ENCODE results near the gene WDFY2. TPM values are rescaled to one million over a fixed set of nuclear protein-coding genes. Genes with fewer than 3 reads are reported as not detected.
A peak's percentile ranks its signal among the peaks of the same experiment; 100 is the strongest.

Gene WDFY2
- total and polyA plus RNA-seq, 2 of the 13 experiments (the other 11 are each of a cell fraction or from before 2014, with no cell fraction given): 22.6 to 27.0 TPM

- peak overlapping the region; percentile 77 for H3K4me2 ChIP-seq (ENCODE audit: low read depth, low read length)
- peak overlapping the region; percentile 16; the same call in 1 of the 2 replicates for H3K9ac ChIP-seq (ENCODE audit: insufficient read depth, low read depth, low read length)
- no peaks in the 10 kb centered on the region for H3K79me2 ChIP-seq (ENCODE audit: insufficient read depth, low read length)
- H4K20me1 ChIP-seq (ENCODE audit: insufficient read depth, low read length): no peaks in the 10 kb centered on the region
- ATAC-seq (peak; percentile 94), DNase-seq (ENCODE audit: low spot score) (peak; percentile 63), FAIRE-seq (peak; percentile 90)
- CTCF ChIA-PET (ENCODE audit: low intra/inter-chr PET ratio, low total read pairs): interaction anchor here (1.1 to 1.6 kb wide), 5 partner anchors 35 to 386 kb away, joined by 4 to 9 read pairs (median 5); partner anchors contain the start of gene NEK5
- no peaks in the 10 kb centered on the region for H3K27me3 ChIP-seq (ENCODE audit: control insufficient read depth in 1 of 2, insufficient read depth in 2 of 2, low read length in 2 of 2)
- peak overlapping the region; percentile 36 for H2AFZ ChIP-seq (ENCODE audit: low read length)
- intact Hi-C loops (cut with micrococcal nuclease; ENCODE audit: unreplicated experiment): loop anchor here (1.0 kb wide), 2 partner anchors 312 to 386 kb away; no protein-coding TSS in a partner anchor
- peaks cover 14% of the 10 kb centered on the region for H3K4me1 ChIP-seq (ENCODE audit: insufficient read depth, low read length)
- POLR2A ChIA-PET: interaction anchor here (0.9 to 2.3 kb wide), 3 partner anchors 10 to 362 kb away, joined by 3 to 10 read pairs (median 3); partner anchors contain the start of gene INTS6
- 21% methylated on average over 12 of the region's 13 CpGs for WGBS (ENCODE audit: low lambda C conversion rate)
- BruUV-seq (replicated peaks): no TSS peak
- H3K9me3 ChIP-seq (ENCODE audit: low read length): no peaks in the 10 kb centered on the region
- peak overlapping the region in 2 of 3 experiments; percentile 43 to 53; a peak in 5 of 6 replicates for H3K4me3 ChIP-seq (replicated peaks in 1 of 3; ENCODE audit: insufficient read depth in 1 of 3, low read depth in 2 of 3, low read length in 3 of 3)
- H3K36me3 ChIP-seq (replicated peaks in 1 of 2; ENCODE audit: control insufficient read depth in 1 of 2, insufficient read depth in 2 of 2, low read length in 2 of 2): no peaks in the 10 kb centered on the region
- H3K27ac ChIP-seq (ENCODE audit: extremely low read length, insufficient read depth, low read length): no peak overlapping the region
- in situ Hi-C loops (cut with HindIII; ENCODE audit: extremely low pct_ligation_motif_present, low pct_unique_long_range_greater_than_20kb): loop anchor here (10.0 kb wide), 1 partner anchor 310 kb away; the partner anchor contains the start of gene NEK5
- no peak for TF ChIP-seq NFE2L2 (IDR thresholded peaks at IDR 0.05; ENCODE audit: low read length)
- peak; percentile 22; the same call in 1 of the 2 replicates for TF ChIP-seq FOXK1 (CRISPR knock-in tag; IDR thresholded peaks at IDR 0.05; ENCODE audit: borderline replicate concordance, low read depth)
- TF ChIP-seq HOXA5 (CRISPR knock-in tag; IDR thresholded peaks at IDR 0.05): no peak
- TF ChIP-seq THRA (CRISPR knock-in tag; IDR thresholded peaks at IDR 0.05; ENCODE audit: borderline replicate concordance): peak; percentile 11; the same call in 1 of the 2 replicates
- TF ChIP-seq PRDM4 (CRISPR knock-in tag; IDR thresholded peaks at IDR 0.05; ENCODE audit: borderline replicate concordance): no peak
- peak; percentile 32; the same call in 1 of the 2 replicates for TF ChIP-seq SAP130 (CRISPR knock-in tag; IDR thresholded peaks at IDR 0.05; ENCODE audit: low read depth)
- 0 out of 2 replicates have a peak, but pooled peaks have one; percentile 20 for TF ChIP-seq TFDP2 (CRISPR knock-in tag; IDR thresholded peaks at IDR 0.05)
- TF ChIP-seq POGK (CRISPR knock-in tag; conservative IDR thresholded peaks at IDR 0.05): 0 out of 2 replicates have a peak, but pooled peaks have one; percentile 30
- no peak for TF ChIP-seq MTA1 (CRISPR knock-in tag; IDR thresholded peaks at IDR 0.05; ENCODE audit: borderline replicate concordance)
- TF ChIP-seq ZNF792 (CRISPR knock-in tag; IDR thresholded peaks at IDR 0.05): no peak
- TF ChIP-seq BHLHE40 (IDR thresholded peaks at IDR 0.05; ENCODE audit: low read length): peak; percentile 60
- TF ChIP-seq RAD21 (CRISPR knock-in tag; IDR thresholded peaks at IDR 0.05): peak; percentile 71
- peak; percentile 24 for TF ChIP-seq TEAD3 (CRISPR knock-in tag; optimal IDR thresholded peaks at IDR 0.05; ENCODE audit: borderline replicate concordance)
- no peak for TF ChIP-seq SNRNP70 (IDR thresholded peaks at IDR 0.05; ENCODE audit: low read depth, low read length)
- TF ChIP-seq SOX6 (IDR thresholded peaks at IDR 0.05): no peak
- peak; percentile 34; the same call in 1 of the 2 replicates for TF ChIP-seq SOX6 (CRISPR knock-in tag; IDR thresholded peaks at IDR 0.05)
- TF ChIP-seq ARNT2 (CRISPR knock-in tag; IDR thresholded peaks at IDR 0.05; ENCODE audit: low read depth): 0 out of 2 replicates have a peak, but pooled peaks have one; percentile 40
Observed at GRCh38 chr13:51814825-51815650, 230.8 kb downstream of the WDFY2 start.

Data from HepG2 (cell line).